ENCODE measurements around the gene PREX1.
A peak's percentile ranks its signal among the peaks of the same experiment; 100 is the strongest.

Gene PREX1

DNA sequence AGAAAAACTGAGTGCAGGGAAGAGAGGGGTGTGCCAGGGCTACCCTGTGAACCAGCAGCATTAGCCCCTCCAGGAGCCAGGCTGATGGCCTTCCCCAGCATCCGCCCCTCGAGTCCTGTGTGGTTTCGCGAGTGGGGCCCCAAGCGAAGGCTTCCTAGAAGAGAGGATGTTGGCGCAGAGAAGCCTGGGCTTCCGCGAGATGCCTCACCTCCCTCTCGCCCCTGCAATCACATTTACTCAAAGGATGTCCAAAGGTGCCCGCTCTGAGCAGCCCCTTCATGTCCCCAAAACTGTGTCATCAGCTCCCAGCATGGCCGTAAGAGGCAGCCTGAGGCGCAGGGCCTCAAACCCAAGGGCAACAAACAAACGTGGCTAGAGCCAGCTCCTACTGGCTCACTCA is 111.7 kb downstream of the PREX1 start:
- no peaks in the 10 kb centered on the region for H3K9me3 ChIP-seq (ENCODE audit: control insufficient read depth in 2 of 2, low read length in 2 of 2)
- peaks cover 7 to 23% of the 10 kb centered on the region in 2 donors for H3K4me1 ChIP-seq (ENCODE audit: control insufficient read depth in 2 of 2, insufficient read depth in 2 of 2, low read length in 2 of 2)
- H3K27me3 ChIP-seq (ENCODE audit: control insufficient read depth in 2 of 2, insufficient read depth in 2 of 2, low read length in 2 of 2) = no peaks in the 10 kb centered on the region
- H3K36me3 ChIP-seq (ENCODE audit: control insufficient read depth in 2 of 2, insufficient read depth in 2 of 2, low read length in 2 of 2) = no peaks in the 10 kb centered on the region
- H3K4me3 ChIP-seq (ENCODE audit: low read length in 2 of 2) = no peak overlapping the region
- H3K27ac ChIP-seq (ENCODE audit: low read depth in 2 of 2, low read length in 2 of 2) = peak overlapping the region in 1 of 2 donors; percentile 38
- H3K9ac ChIP-seq (ENCODE audit: low read depth in 1 of 2, low read length in 2 of 2) = no peak overlapping the region

DNA sequence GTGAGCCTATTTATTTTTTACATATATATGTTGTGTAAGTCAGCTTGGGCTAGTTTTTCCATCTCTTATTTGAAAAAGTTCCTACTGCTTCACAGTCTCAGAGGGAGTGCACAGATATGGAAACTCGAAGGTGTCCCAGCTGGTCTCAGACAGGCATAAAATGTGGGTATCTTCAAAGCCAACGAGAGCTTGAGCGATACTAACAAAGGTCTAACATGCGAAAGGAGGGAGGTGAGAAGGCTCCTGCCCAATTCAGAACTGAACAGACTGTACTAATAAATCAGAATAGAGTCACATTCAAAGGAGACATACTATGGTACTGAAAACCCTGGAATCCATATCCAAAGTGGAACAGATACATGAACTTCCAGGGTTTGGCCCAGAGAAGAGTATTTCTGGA is 113.0 kb downstream of the PREX1 start:
- Histone ChIP-seq H3K36me3 (ENCODE audit: control insufficient read depth in 2 of 2, insufficient read depth in 2 of 2, low read length in 2 of 2) (no peaks in the 10 kb centered on the region), H3K9ac (ENCODE audit: low read depth in 1 of 2, low read length in 2 of 2) (no peak overlapping the region), H3K9me3 (ENCODE audit: control insufficient read depth in 2 of 2, low read length in 2 of 2) (no peaks in the 10 kb centered on the region), H3K4me3 (ENCODE audit: low read length in 2 of 2) (no peak overlapping the region), H3K27me3 (ENCODE audit: control insufficient read depth in 2 of 2, insufficient read depth in 2 of 2, low read length in 2 of 2) (no peaks in the 10 kb centered on the region), H3K4me1 (ENCODE audit: control insufficient read depth in 2 of 2, insufficient read depth in 2 of 2, low read length in 2 of 2) (peaks cover 7 to 19% of the 10 kb centered on the region in 2 donors), H3K27ac (ENCODE audit: low read depth in 2 of 2, low read length in 2 of 2) (no peak overlapping the region)

GRCh38 chr20:48711696-48712464 is 115.9 kb downstream of the PREX1 start:
- Histone ChIP-seq H3K36me3 (ENCODE audit: control insufficient read depth in 2 of 2, insufficient read depth in 2 of 2, low read length in 2 of 2) (no peaks in the 10 kb centered on the region), H3K4me3 (ENCODE audit: low read length in 2 of 2) (no peak overlapping the region), H3K9ac (ENCODE audit: low read depth in 1 of 2, low read length in 2 of 2) (no peak overlapping the region), H3K27ac (ENCODE audit: low read depth in 2 of 2, low read length in 2 of 2) (no peak overlapping the region), H3K4me1 (ENCODE audit: control insufficient read depth in 2 of 2, insufficient read depth in 2 of 2, low read length in 2 of 2) (peaks cover 4 to 7% of the 10 kb centered on the region in 2 donors), H3K9me3 (ENCODE audit: control insufficient read depth in 2 of 2, low read length in 2 of 2) (no peaks in the 10 kb centered on the region), H3K27me3 (ENCODE audit: control insufficient read depth in 2 of 2, insufficient read depth in 2 of 2, low read length in 2 of 2) (no peaks in the 10 kb centered on the region)

DNA sequence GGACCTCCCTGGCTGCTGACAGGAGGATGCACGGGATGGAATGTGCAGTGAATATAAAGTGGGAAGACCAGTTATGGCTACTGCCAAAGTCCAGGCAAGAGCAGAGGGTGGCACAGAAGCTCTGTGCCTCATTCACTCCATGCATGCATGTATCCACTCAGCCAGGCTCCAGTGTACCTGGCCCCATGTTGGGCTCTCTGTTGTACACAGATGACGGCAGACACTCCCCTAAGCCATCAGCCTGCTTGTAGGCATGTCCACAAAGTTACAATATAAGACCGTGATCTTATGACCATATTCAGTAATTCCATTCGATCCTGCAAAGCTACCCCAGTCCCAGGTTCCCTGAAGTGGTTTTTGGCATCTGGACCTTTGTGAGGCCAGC is 116.8 kb downstream of the PREX1 start:
- H3K36me3 ChIP-seq (ENCODE audit: control insufficient read depth in 2 of 2, insufficient read depth in 2 of 2, low read length in 2 of 2) = no peaks in the 10 kb centered on the region
- H3K4me1 ChIP-seq (ENCODE audit: control insufficient read depth in 2 of 2, insufficient read depth in 2 of 2, low read length in 2 of 2) = peaks cover 0 to 7% of the 10 kb centered on the region in 2 donors
- H3K4me3 ChIP-seq (ENCODE audit: low read length in 2 of 2) = no peak overlapping the region
- H3K27ac ChIP-seq (ENCODE audit: low read depth in 2 of 2, low read length in 2 of 2) = no peak overlapping the region
- no peak overlapping the region for H3K9ac ChIP-seq (ENCODE audit: low read depth in 1 of 2, low read length in 2 of 2)
- no peaks in the 10 kb centered on the region for H3K27me3 ChIP-seq (ENCODE audit: control insufficient read depth in 2 of 2, insufficient read depth in 2 of 2, low read length in 2 of 2)
- H3K9me3 ChIP-seq (ENCODE audit: control insufficient read depth in 2 of 2, low read length in 2 of 2) = no peaks in the 10 kb centered on the region

DNA sequence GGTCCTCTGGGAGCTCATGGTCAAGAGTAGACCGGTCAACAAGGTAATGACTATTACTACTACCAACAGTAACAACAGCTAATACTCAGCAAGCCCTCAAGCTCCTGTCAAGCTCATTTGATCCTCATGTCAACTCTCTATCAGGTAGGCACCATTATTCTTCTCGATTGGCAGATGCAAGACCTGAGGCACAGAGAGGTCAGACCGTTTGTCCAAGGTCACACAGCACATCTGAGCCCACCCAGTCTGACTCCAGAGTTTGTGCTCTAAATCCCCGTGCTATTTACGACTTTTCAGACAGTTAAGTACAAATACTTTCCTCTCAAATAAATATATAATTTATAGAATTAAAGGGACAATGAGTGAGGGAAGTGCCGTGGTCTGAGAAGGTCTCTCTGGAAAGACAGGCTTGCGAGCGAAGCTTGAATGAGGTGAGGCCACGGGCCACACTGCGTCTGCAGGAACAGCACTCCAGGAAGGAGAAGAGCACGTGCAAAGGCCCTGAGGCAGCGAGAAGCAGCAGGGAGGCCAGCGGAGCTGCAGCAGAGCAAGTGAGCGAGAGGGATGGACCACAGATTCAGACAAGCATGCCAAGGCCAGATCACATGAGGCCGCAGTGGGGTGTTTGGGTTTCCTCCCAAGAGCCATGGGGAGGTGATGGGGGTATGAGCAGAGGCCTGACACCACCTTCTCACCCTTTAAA is 117.3 kb downstream of the PREX1 start:
- Histone ChIP-seq H3K4me1 (ENCODE audit: control insufficient read depth in 2 of 2, insufficient read depth in 2 of 2, low read length in 2 of 2) (peaks cover 0 to 7% of the 10 kb centered on the region in 2 donors), H3K36me3 (ENCODE audit: control insufficient read depth in 2 of 2, insufficient read depth in 2 of 2, low read length in 2 of 2) (no peaks in the 10 kb centered on the region), H3K27me3 (ENCODE audit: control insufficient read depth in 2 of 2, insufficient read depth in 2 of 2, low read length in 2 of 2) (no peaks in the 10 kb centered on the region), H3K9ac (ENCODE audit: low read depth in 1 of 2, low read length in 2 of 2) (no peak overlapping the region), H3K27ac (ENCODE audit: low read depth in 2 of 2, low read length in 2 of 2) (no peak overlapping the region), H3K4me3 (ENCODE audit: low read length in 2 of 2) (no peak overlapping the region), H3K9me3 (ENCODE audit: control insufficient read depth in 2 of 2, low read length in 2 of 2) (no peaks in the 10 kb centered on the region)

DNA sequence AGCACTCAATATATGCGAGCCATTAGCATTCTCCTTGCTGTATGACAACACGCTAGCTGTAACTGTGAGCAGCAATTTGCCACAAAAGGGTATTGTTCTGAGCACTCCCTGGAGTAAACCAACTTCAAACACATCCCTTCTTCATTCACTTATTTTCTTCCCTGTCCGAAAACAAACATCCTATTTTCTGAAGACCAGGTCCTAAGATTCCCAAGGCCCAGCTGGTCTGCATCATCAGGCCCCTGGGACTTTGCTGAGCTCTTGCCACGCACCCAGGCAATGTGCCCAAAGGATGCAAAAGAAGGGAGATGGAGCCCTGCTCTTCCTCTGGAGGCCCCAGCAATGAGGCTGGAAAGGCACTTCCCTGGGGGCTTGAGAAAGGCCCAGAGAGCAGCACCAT is 118.1 kb downstream of the PREX1 start:
- Histone ChIP-seq H3K27me3 (ENCODE audit: control insufficient read depth in 2 of 2, insufficient read depth in 2 of 2, low read length in 2 of 2) (no peaks in the 10 kb centered on the region), H3K36me3 (ENCODE audit: control insufficient read depth in 2 of 2, insufficient read depth in 2 of 2, low read length in 2 of 2) (no peaks in the 10 kb centered on the region), H3K4me3 (ENCODE audit: low read length in 2 of 2) (no peak overlapping the region), H3K9me3 (ENCODE audit: control insufficient read depth in 2 of 2, low read length in 2 of 2) (no peaks in the 10 kb centered on the region), H3K4me1 (ENCODE audit: control insufficient read depth in 2 of 2, insufficient read depth in 2 of 2, low read length in 2 of 2) (peaks cover 0 to 7% of the 10 kb centered on the region in 2 donors), H3K9ac (ENCODE audit: low read depth in 1 of 2, low read length in 2 of 2) (no peak overlapping the region), H3K27ac (ENCODE audit: low read depth in 2 of 2, low read length in 2 of 2) (no peak overlapping the region)

DNA sequence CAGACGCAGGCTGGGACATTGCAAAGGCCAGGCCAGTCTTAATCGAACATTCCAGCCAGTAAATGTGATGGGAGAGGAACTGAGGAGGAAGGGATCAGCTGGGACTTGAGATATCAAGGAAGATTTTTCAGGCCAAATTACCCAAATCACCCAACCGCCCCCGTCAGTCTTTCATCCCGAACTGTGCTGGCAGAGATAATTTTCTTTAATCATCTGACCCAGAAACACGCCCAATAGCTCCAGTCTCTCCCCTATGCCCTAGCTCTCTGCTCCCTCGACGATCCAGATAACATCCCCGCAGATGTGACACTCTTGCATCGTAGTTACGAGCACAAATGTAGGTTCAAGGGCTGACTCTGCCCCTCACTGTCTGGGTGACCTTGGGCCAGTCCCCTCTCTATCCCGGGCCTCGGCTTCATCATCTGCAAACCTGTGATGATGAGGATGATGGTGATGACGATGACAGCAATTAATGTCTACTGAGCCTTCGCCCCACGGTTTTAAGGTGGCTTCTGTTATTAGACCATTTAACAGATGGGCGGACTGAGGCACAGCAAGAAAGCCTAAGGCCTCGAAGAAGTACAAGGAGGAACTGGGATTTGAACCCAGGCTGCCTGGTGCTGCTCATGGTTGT is 118.6 kb downstream of the PREX1 start:
- Histone ChIP-seq H3K27ac (ENCODE audit: low read depth in 2 of 2, low read length in 2 of 2) (no peak overlapping the region), H3K36me3 (ENCODE audit: control insufficient read depth in 2 of 2, insufficient read depth in 2 of 2, low read length in 2 of 2) (no peaks in the 10 kb centered on the region), H3K9me3 (ENCODE audit: control insufficient read depth in 2 of 2, low read length in 2 of 2) (no peaks in the 10 kb centered on the region), H3K27me3 (ENCODE audit: control insufficient read depth in 2 of 2, insufficient read depth in 2 of 2, low read length in 2 of 2) (no peaks in the 10 kb centered on the region), H3K4me3 (ENCODE audit: low read length in 2 of 2) (no peak overlapping the region), H3K9ac (ENCODE audit: low read depth in 1 of 2, low read length in 2 of 2) (no peak overlapping the region), H3K4me1 (ENCODE audit: control insufficient read depth in 2 of 2, insufficient read depth in 2 of 2, low read length in 2 of 2) (peaks cover 0 to 7% of the 10 kb centered on the region in 2 donors)

DNA sequence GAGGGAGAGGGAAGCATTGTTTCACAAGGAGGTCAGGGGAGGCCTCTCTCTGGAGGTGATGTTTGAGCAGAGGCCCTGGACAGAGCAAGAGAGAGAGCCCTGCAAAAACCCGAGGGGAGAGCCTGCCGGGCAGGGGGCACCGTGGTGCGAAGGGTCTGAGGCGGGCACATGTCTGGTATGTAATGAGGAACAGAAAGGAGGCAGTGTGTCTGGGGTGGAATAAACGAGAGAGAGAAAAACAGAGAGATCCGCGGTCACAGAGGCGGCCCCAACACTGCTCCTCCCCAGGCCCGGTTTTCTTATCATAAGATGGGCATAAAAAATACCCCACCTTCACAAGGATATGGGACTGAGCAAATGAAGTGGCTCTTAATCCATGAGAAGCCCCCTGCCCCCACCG is 119.2 kb downstream of the PREX1 start:
- peaks cover 0 to 4% of the 10 kb centered on the region in 2 donors for H3K36me3 ChIP-seq (ENCODE audit: control insufficient read depth in 2 of 2, insufficient read depth in 2 of 2, low read length in 2 of 2)
- H3K4me3 ChIP-seq (ENCODE audit: low read length in 2 of 2) = no peak overlapping the region
- H3K4me1 ChIP-seq (ENCODE audit: control insufficient read depth in 2 of 2, insufficient read depth in 2 of 2, low read length in 2 of 2) = peaks cover 0 to 7% of the 10 kb centered on the region in 2 donors
- no peaks in the 10 kb centered on the region for H3K9me3 ChIP-seq (ENCODE audit: control insufficient read depth in 2 of 2, low read length in 2 of 2)
- no peak overlapping the region for H3K9ac ChIP-seq (ENCODE audit: low read depth in 1 of 2, low read length in 2 of 2)
- H3K27me3 ChIP-seq (ENCODE audit: control insufficient read depth in 2 of 2, insufficient read depth in 2 of 2, low read length in 2 of 2) = no peaks in the 10 kb centered on the region
- no peak overlapping the region for H3K27ac ChIP-seq (ENCODE audit: low read depth in 2 of 2, low read length in 2 of 2)

GRCh38 chr20:48708116-48708515 is 119.7 kb downstream of the PREX1 start:
- H3K27ac ChIP-seq (ENCODE audit: low read depth in 2 of 2, low read length in 2 of 2) = no peak overlapping the region
- H3K4me1 ChIP-seq (ENCODE audit: control insufficient read depth in 2 of 2, insufficient read depth in 2 of 2, low read length in 2 of 2) = peaks cover 0 to 7% of the 10 kb centered on the region in 2 donors
- H3K9ac ChIP-seq (ENCODE audit: low read depth in 1 of 2, low read length in 2 of 2) = no peak overlapping the region

GRCh38 chr20:48706710-48707365 is 121.0 kb downstream of the PREX1 start:
- peaks cover 0 to 4% of the 10 kb centered on the region in 2 donors for H3K4me1 ChIP-seq (ENCODE audit: control insufficient read depth in 2 of 2, insufficient read depth in 2 of 2, low read length in 2 of 2)
- H3K9me3 ChIP-seq (ENCODE audit: control insufficient read depth in 2 of 2, low read length in 2 of 2) = no peaks in the 10 kb centered on the region

More at GRCh38 chr20:48708116-48708515, 119.7 kb downstream of the PREX1 start:
- Histone ChIP-seq H3K27me3 (ENCODE audit: control insufficient read depth in 2 of 2, insufficient read depth in 2 of 2, low read length in 2 of 2) (no peaks in the 10 kb centered on the region), H3K36me3 (ENCODE audit: control insufficient read depth in 2 of 2, insufficient read depth in 2 of 2, low read length in 2 of 2) (peaks cover 0 to 4% of the 10 kb centered on the region in 2 donors), H3K9me3 (ENCODE audit: control insufficient read depth in 2 of 2, low read length in 2 of 2) (no peaks in the 10 kb centered on the region), H3K4me3 (ENCODE audit: low read length in 2 of 2) (no peak overlapping the region)

More at GRCh38 chr20:48706710-48707365, 121.0 kb downstream of the PREX1 start:
- H3K36me3 ChIP-seq (ENCODE audit: control insufficient read depth in 2 of 2, insufficient read depth in 2 of 2, low read length in 2 of 2) = peaks cover 0 to 4% of the 10 kb centered on the region in 2 donors
- no peak overlapping the region for H3K27ac ChIP-seq (ENCODE audit: low read depth in 2 of 2, low read length in 2 of 2)
- H3K9ac ChIP-seq (ENCODE audit: low read depth in 1 of 2, low read length in 2 of 2) = no peak overlapping the region
- H3K4me3 ChIP-seq (ENCODE audit: low read length in 2 of 2) = no peak overlapping the region
- no peaks in the 10 kb centered on the region for H3K27me3 ChIP-seq (ENCODE audit: control insufficient read depth in 2 of 2, insufficient read depth in 2 of 2, low read length in 2 of 2)

Measured in mucosa of rectum (tissue), 2 donors.